Measurements from ENCODE around the gene TSHZ2.

GRCh38 chr20:53194306-53195290 is 222.4 kb downstream of the TSHZ2 start:
- TF ChIP-seq CTCF (IDR thresholded peaks at IDR 0.05) (no peak), POLR2A (IDR thresholded peaks at IDR 0.05) (no peak)

All from testis (tissue), 2 donors.